GM12878 (cell line): ENCODE measurements around the gene LPCAT2. TPM values are rescaled to one million over a fixed set of nuclear protein-coding genes. Genes with fewer than 3 reads are reported as not detected.

Experiments used
- ATAC-seq: fragments of 200-7000 bp; cut with Tn5 transposase; 3 replicates; pipeline ENCODE4 v1.9.1; 2020; ENCODE audit warnings: mild to moderate bottlenecking, moderate library complexity
- BruUV-seq: library from RNA; stranded (reverse); fragments of 400-500 nt; replicated peaks from 2 replicates; lab custom pipeline; 2021; lab: Mats Ljungman, UMichigan
- CTCF ChIA-PET: fragments of 300-600 bp; sonication (Branson Sonifier 250); formaldehyde crosslinking; extraction: SDS; loops from one replicate; lab custom pipeline; 2021; ENCODE audit warnings: inconsistent platforms; lab: Yijun Ruan, JAX
- POLR2A ChIA-PET: fragments of 350-600 bp; formaldehyde crosslinking; extraction: SDS; loops from one replicate; lab custom pipeline; 2021; ENCODE audit warnings: inconsistent platforms; lab: Charles Lee
- RAD21 ChIA-PET: fragments of 300-600 bp; sonication (Branson Sonifier 250); formaldehyde crosslinking; loops from one replicate; lab custom pipeline; 2023; ENCODE audit warnings: antibody characterized with exemption; ENCODE audit not compliant: unreplicated experiment; lab: Charles Lee
- SMC1A ChIA-PET: fragments of 300-600 bp; sonication (Branson Sonifier 250); formaldehyde crosslinking; loops from one replicate; lab custom pipeline; 2023; ENCODE audit not compliant: unreplicated experiment, uncharacterized antibody; lab: Charles Lee
- DNase-seq: peaks from one replicate; pipeline ENCODE4 v3.0.0-alpha.2; 2011; ENCODE audit warnings: low read depth, low spot score
- FAIRE-seq: peaks from 3 replicates; lab custom pipeline; 2011; peaks lifted over from hg19 to GRCh38; lab: Jason Lieb, UNC
- H2AFZ ChIP-seq: 2 replicates; pipeline ENCODE4 v1.6.0; 2011; ENCODE audit warnings: low read depth, low read length, control low read depth; ENCODE audit not compliant: control insufficient read depth
- H3K27ac ChIP-seq: 2 replicates; pipeline ENCODE4 v1.5.1; 2011; ENCODE audit warnings: control low read depth; ENCODE audit not compliant: control insufficient read depth, insufficient read depth
- H3K27me3 ChIP-seq, 2 experiments: replicated peaks in 1 of 2; 2 replicates each; pipeline versions ENCODE4 v1.6.0 to v1.6.1; 2011; ENCODE audit warnings: low read length in 1 of 2; ENCODE audit not compliant: control insufficient read depth in 2 of 2, insufficient read depth in 2 of 2
- H3K36me3 ChIP-seq, 2 experiments: 2 replicates each; pipeline ENCODE4 v1.5.1; 2011; ENCODE audit warnings: low read length in 1 of 2; ENCODE audit not compliant: control insufficient read depth in 2 of 2, insufficient read depth in 2 of 2
- H3K4me1 ChIP-seq: 2 replicates; pipeline ENCODE4 v1.6.1; 2011; ENCODE audit warnings: mild to moderate bottlenecking, low read length, moderate library complexity, mixed read lengths; ENCODE audit not compliant: control insufficient read depth, insufficient read depth
- H3K4me2 ChIP-seq: 2 replicates; pipeline ENCODE4 v1.6.0; 2011; ENCODE audit warnings: control low read depth; ENCODE audit not compliant: control insufficient read depth, insufficient read depth
- H3K4me3 ChIP-seq: fragments of 200-600 bp; sonication (generic); 2 replicates; pipeline ENCODE4 v1.5.1; 2016
- H3K79me2 ChIP-seq: 2 replicates; pipeline ENCODE4 v1.6.0; 2011; ENCODE audit warnings: low read length; ENCODE audit not compliant: control insufficient read depth, insufficient read depth
- H3K9ac ChIP-seq: 2 replicates; pipeline ENCODE4 v1.8.0; 2011; ENCODE audit warnings: low read length, control low read depth, mixed read lengths; ENCODE audit not compliant: control insufficient read depth, insufficient read depth
- H3K9me3 ChIP-seq: replicated peaks from 3 replicates; pipeline ENCODE4 v1.5.1; 2011; ENCODE audit warnings: mild to moderate bottlenecking, low read length; ENCODE audit not compliant: control insufficient read depth, insufficient read depth
- H4K20me1 ChIP-seq: 2 replicates; pipeline ENCODE4 v1.6.0; 2011; ENCODE audit not compliant: control insufficient read depth, insufficient read depth
- CBX5 ChIP-seq: sonication (generic); IDR thresholded peaks from 2 replicates; pipeline ENCODE4 v1.6.1; 2016; ENCODE audit warnings: low read depth, moderate library complexity, mild to moderate bottlenecking, inconsistent platforms
- IRF4 ChIP-seq: IDR thresholded peaks from 2 replicates; pipeline ENCODE4 v1.6.1; 2011; ENCODE audit warnings: low read depth, low read length
- SRF ChIP-seq, 2 experiments: IDR thresholded peaks; 2 replicates each; pipeline ENCODE4 v1.6.1; 2011; ENCODE audit warnings: low read depth in 2 of 2, low read length in 2 of 2, mild to moderate bottlenecking in 1 of 2, moderate library complexity in 1 of 2
- STAT3 ChIP-seq: IDR thresholded peaks from 2 replicates; pipeline ENCODE4 v1.6.1; 2011; ENCODE audit warnings: low read depth, low read length, improper control_type of control experiment
- ZBED1 ChIP-seq: IDR thresholded peaks from 2 replicates; pipeline ENCODE4 v1.6.1; 2016; ENCODE audit warnings: borderline replicate concordance
- ZNF384 ChIP-seq: IDR thresholded peaks from 2 replicates; pipeline ENCODE4 v1.6.1; 2012; ENCODE audit warnings: low read depth, mild to moderate bottlenecking, low read length, improper control_type of control experiment, borderline replicate concordance
- ZZZ3 ChIP-seq: IDR thresholded peaks from 2 replicates; pipeline ENCODE4 v1.6.1; 2011; ENCODE audit warnings: low read depth; ENCODE audit not compliant: control insufficient read depth, insufficient read length
- WGBS: methylation state at CpG from one replicate; pipeline ENCODE4 v1.1.6; 2016; ENCODE audit warnings: low lambda C conversion rate; ENCODE audit not compliant: insufficient replicate concordance, insufficient coverage; ENCODE audit errors: missing lambda C conversion rate; 5-methylcytosine and 5-hydroxymethylcytosine counted together
- in situ Hi-C: fragments of 300-500 bp; cut with MboI; formaldehyde crosslinking; loops from 9 replicates; pipeline ENCODE4 v1.14.3; 2018; ENCODE audit warnings: mixed read lengths
- intact Hi-C: fragments of 100-400 bp; cut with micrococcal nuclease; formaldehyde crosslinking; loops from one replicate; pipeline ENCODE4 v1.14.2; 2022; ENCODE audit not compliant: unreplicated experiment
- polyA plus RNA-seq, 11 experiments: library from polyadenylated mRNA; depleted of rRNA in 4 of 11; unstranded in 6 of 11; stranded (reverse) in 5 of 11; fragments of >200 nt; fragmentation: Nextera tagmentation in 4 of 11; fragmentation: Illumina TruSeq in 1 of 11; extraction: Ambion mirVana in 4 of 11; extraction: Trizol in 1 of 11; gene quantifications; 1 replicate in 1 of 11; 2 replicates in 10 of 11; pipeline versions ENCODE4 v1.2.1 to v1.2.3, GENCODE V29; 2011 to 2016; ENCODE audit warnings: inconsistent platforms in 2 of 11, missing spikeins in 2 of 11, low read depth in 1 of 11
- total RNA-seq, 4 experiments: library from RNA; depleted of rRNA in 3 of 4; stranded (reverse); fragments of >200 nt in 3 of 4; fragmentation: Illumina TruSeq in 1 of 4; extraction: Trizol in 1 of 4; gene quantifications; 2 replicates each; pipeline versions ENCODE4 v1.2.1 to v1.2.3, GENCODE V29; 2013 to 2021
- TF ChIP-seq, protein P1 (sequence below): IDR thresholded peaks from 2 replicates; pipeline ENCODE4 v1.6.1; 2011; ENCODE audit warnings: low read depth, low read length, improper control_type of control experiment, borderline replicate concordance

Gene LPCAT2
- total and polyA plus RNA-seq, 10 of the 15 experiments (the other 5 are each of a cell fraction or from before 2014, with no cell fraction given), result 0.01 TPM; not detected in 9

GRCh38 chr16:55624696-55625095, 115.8 kb downstream of the LPCAT2 start:
- DNase-seq, result no peak
- CTCF ChIA-PET, result interaction anchor here (0.6 kb wide), 1 partner anchor 449 kb away, joined by 3 read pairs; no protein-coding TSS in a partner anchor
- BruUV-seq, result no TSS peak
- H3K4me2 ChIP-seq, result no peak overlapping the region
- H3K9ac ChIP-seq, result no peak overlapping the region
- SMC1A ChIA-PET, result no interaction called here
- H3K27me3 ChIP-seq, result no peaks in the 10 kb centered on the region
- 21% methylated on average over 5 of the region's 5 CpGs for WGBS
- H3K27ac ChIP-seq, result no peak overlapping the region
- in situ Hi-C loops (no loop called here), intact Hi-C loops (no loop called here)
- RAD21 ChIA-PET, result no interaction called here
- H3K4me3 ChIP-seq, result no peak overlapping the region
- ATAC-seq, result no peak
- no peaks in the 10 kb centered on the region for H4K20me1 ChIP-seq
- no peaks in the 10 kb centered on the region for H3K36me3 ChIP-seq
- H2AFZ ChIP-seq, result no peak overlapping the region
- POLR2A ChIA-PET, result no interaction called here
- TF ChIP-seq ZNF384, result no peak
- no peak for TF ChIP-seq CBX5
- TF ChIP-seq STAT3, result no peak
- TF ChIP-seq ZBED1, result no peak
- TF ChIP-seq, protein P1, sequence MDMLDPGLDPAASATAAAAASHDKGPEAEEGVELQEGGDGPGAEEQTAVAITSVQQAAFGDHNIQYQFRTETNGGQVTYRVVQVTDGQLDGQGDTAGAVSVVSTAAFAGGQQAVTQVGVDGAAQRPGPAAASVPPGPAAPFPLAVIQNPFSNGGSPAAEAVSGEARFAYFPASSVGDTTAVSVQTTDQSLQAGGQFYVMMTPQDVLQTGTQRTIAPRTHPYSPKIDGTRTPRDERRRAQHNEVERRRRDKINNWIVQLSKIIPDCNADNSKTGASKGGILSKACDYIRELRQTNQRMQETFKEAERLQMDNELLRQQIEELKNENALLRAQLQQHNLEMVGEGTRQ, result no peak
- TF ChIP-seq SRF (IDR thresholded peaks at IDR 0.05; ENCODE audit: low read depth in 2 of 2, low read length in 2 of 2), result no peak
- TF ChIP-seq IRF4, result no peak
- TF ChIP-seq ZZZ3, result no peak
- FAIRE-seq, result no peak
- no peaks in the 10 kb centered on the region for H3K79me2 ChIP-seq
- no peaks in the 10 kb centered on the region for H3K4me1 ChIP-seq
- no peaks in the 10 kb centered on the region for H3K9me3 ChIP-seq
